Measurements from ENCODE around the gene SWAP70.
"Not testable (repeated sequence)": the region's sequence is repeated elsewhere in the genome, so short reads cannot be mapped to it uniquely, and the experiment has no call there.

DNA sequence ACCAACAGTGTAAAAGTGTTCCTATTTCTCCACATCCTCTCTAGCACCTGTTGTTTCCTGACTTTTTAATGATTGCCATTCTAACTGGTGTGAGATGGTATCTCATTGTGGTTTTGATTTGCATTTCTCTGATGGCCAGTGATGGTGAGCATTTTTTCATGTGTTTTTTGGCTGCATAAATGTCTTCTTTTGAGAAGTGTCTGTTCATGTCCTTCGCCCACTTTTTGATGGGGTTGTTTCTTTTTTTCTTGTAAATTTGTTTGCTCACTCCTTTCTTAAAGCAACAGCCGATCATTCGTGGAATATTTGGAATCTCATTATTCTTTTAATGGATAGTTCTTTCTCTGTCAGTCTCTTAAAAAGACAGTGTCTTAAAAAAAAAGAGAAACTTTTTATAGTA lies 79.6 kb downstream of the SWAP70 start:
- TF ChIP-seq POLR2A (IDR thresholded peaks at IDR 0.05; ENCODE audit: extremely low read depth, insufficient read length); MYC (IDR thresholded peaks at IDR 0.05; ENCODE audit: low read depth, low read length): not testable (repeated sequence)
- TF ChIP-seq, protein P1, sequence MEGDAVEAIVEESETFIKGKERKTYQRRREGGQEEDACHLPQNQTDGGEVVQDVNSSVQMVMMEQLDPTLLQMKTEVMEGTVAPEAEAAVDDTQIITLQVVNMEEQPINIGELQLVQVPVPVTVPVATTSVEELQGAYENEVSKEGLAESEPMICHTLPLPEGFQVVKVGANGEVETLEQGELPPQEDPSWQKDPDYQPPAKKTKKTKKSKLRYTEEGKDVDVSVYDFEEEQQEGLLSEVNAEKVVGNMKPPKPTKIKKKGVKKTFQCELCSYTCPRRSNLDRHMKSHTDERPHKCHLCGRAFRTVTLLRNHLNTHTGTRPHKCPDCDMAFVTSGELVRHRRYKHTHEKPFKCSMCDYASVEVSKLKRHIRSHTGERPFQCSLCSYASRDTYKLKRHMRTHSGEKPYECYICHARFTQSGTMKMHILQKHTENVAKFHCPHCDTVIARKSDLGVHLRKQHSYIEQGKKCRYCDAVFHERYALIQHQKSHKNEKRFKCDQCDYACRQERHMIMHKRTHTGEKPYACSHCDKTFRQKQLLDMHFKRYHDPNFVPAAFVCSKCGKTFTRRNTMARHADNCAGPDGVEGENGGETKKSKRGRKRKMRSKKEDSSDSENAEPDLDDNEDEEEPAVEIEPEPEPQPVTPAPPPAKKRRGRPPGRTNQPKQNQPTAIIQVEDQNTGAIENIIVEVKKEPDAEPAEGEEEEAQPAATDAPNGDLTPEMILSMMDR (IDR thresholded peaks at IDR 0.05; ENCODE audit: low read depth, low read length): not testable (repeated sequence)
- TF ChIP-seq, protein P2, sequence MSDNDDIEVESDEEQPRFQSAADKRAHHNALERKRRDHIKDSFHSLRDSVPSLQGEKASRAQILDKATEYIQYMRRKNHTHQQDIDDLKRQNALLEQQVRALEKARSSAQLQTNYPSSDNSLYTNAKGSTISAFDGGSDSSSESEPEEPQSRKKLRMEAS (IDR thresholded peaks at IDR 0.05; ENCODE audit: low read depth, low read length): not testable (repeated sequence)
